PC-9 (cell line): Measurements from ENCODE around the gene CA12. TPM values are rescaled to one million over a fixed set of nuclear protein-coding genes. Genes with fewer than 3 reads are reported as not detected.
A peak's percentile ranks its signal among the peaks of the same experiment; 100 is the strongest.

Source experiments
- BruUV-seq: library from RNA; stranded (reverse); fragments of 400-500 nt; replicated peaks from 2 replicates; lab custom pipeline; 2021; lab: Mats Ljungman, UMichigan
- CTCF ChIA-PET: fragments of 300-600 bp; sonication (Branson Sonifier 250); formaldehyde crosslinking; loops from one replicate; lab custom pipeline; 2022; ENCODE audit warnings: antibody characterized with exemption; lab: Charles Lee
- POLR2A ChIA-PET: fragments of 300-600 bp; sonication (Branson Sonifier 250); formaldehyde crosslinking; loops from one replicate; lab custom pipeline; 2022; ENCODE audit warnings: antibody characterized with exemption; ENCODE audit not compliant: unreplicated experiment; lab: Charles Lee
- DNase-seq, 2 experiments: peaks; one replicate each; pipeline versions ENCODE4 v3.0.0 to v3.0.0-alpha.2; 2015 to 2022; ENCODE audit warnings: mixed read lengths in 1 of 2
- H2AFZ ChIP-seq: fragments of 200-600 bp; sonication (generic); 2 replicates; pipeline ENCODE4 v1.8.1; 2017; ENCODE audit warnings: antibody characterized with exemption
- H3F3A ChIP-seq: fragments of 200-600 bp; sonication (generic); 2 replicates; pipeline ENCODE4 v1.8.1; 2017; ENCODE audit warnings: antibody characterized with exemption, mild to moderate bottlenecking, low read depth; ENCODE audit not compliant: insufficient read depth
- H3K27ac ChIP-seq: fragments of 200-600 bp; sonication (generic); 2 replicates; pipeline ENCODE4 v1.6.1; 2016; ENCODE audit warnings: mixed run types
- H3K27me3 ChIP-seq: fragments of 200-600 bp; sonication (generic); 2 replicates; pipeline ENCODE4 v1.6.1; 2016; ENCODE audit warnings: low read depth, mixed run types; ENCODE audit not compliant: insufficient read depth
- H3K36me3 ChIP-seq: fragments of 200-600 bp; sonication (generic); 2 replicates; pipeline ENCODE4 v1.6.1; 2016; ENCODE audit warnings: low read depth, mixed run types
- H3K4me1 ChIP-seq: fragments of 200-600 bp; sonication (generic); replicated peaks from 2 replicates; pipeline ENCODE4 v1.6.1; 2016; ENCODE audit warnings: mixed run types; ENCODE audit not compliant: insufficient read depth
- H3K4me2 ChIP-seq: fragments of 200-600 bp; sonication (generic); 2 replicates; pipeline ENCODE4 v1.6.1; 2017; ENCODE audit warnings: mixed run types
- H3K4me3 ChIP-seq: fragments of 200-600 bp; sonication (generic); 2 replicates; pipeline ENCODE4 v1.6.1; 2016; ENCODE audit warnings: mixed run types
- H3K79me2 ChIP-seq: fragments of 200-600 bp; sonication (generic); 2 replicates; pipeline ENCODE4 v1.6.1; 2017; ENCODE audit warnings: low read depth, mixed run types
- H3K9me2 ChIP-seq: fragments of 200-600 bp; sonication (generic); 2 replicates; pipeline ENCODE4 v1.8.1; 2017; ENCODE audit warnings: mild to moderate bottlenecking; ENCODE audit not compliant: insufficient read depth
- H3K9me3 ChIP-seq: fragments of 200-600 bp; sonication (generic); 2 replicates; pipeline ENCODE4 v1.8.1; 2016; ENCODE audit warnings: low read depth; ENCODE audit not compliant: insufficient read depth
- H4K20me1 ChIP-seq: fragments of 200-600 bp; sonication (generic); 2 replicates; pipeline ENCODE4 v1.8.1; 2017; ENCODE audit not compliant: insufficient read depth
- CTCF ChIP-seq: fragments of 200-600 bp; sonication (generic); conservative IDR thresholded peaks from 2 replicates; pipeline ENCODE4 v1.6.1; 2017; ENCODE audit warnings: mixed run types, antibody characterized with exemption, mild to moderate bottlenecking, moderate library complexity
- EZH2 ChIP-seq: fragments of 200-600 bp; sonication (generic); IDR thresholded peaks from 2 replicates; pipeline ENCODE4 v1.8.0; 2017; ENCODE audit warnings: antibody characterized with exemption, low read depth
- intact Hi-C: fragments of 100-400 bp; cut with micrococcal nuclease; formaldehyde crosslinking; loops from one replicate; pipeline ENCODE4 v1.10.0; 2022; ENCODE audit not compliant: unreplicated experiment
- total RNA-seq: library from RNA; stranded (reverse); gene quantifications from 2 replicates; pipeline ENCODE4 v1.2.3, GENCODE V29; 2021

CA12 gene
- total RNA-seq, 1 experiment from 2014 or later = 4.6 TPM

DNA sequence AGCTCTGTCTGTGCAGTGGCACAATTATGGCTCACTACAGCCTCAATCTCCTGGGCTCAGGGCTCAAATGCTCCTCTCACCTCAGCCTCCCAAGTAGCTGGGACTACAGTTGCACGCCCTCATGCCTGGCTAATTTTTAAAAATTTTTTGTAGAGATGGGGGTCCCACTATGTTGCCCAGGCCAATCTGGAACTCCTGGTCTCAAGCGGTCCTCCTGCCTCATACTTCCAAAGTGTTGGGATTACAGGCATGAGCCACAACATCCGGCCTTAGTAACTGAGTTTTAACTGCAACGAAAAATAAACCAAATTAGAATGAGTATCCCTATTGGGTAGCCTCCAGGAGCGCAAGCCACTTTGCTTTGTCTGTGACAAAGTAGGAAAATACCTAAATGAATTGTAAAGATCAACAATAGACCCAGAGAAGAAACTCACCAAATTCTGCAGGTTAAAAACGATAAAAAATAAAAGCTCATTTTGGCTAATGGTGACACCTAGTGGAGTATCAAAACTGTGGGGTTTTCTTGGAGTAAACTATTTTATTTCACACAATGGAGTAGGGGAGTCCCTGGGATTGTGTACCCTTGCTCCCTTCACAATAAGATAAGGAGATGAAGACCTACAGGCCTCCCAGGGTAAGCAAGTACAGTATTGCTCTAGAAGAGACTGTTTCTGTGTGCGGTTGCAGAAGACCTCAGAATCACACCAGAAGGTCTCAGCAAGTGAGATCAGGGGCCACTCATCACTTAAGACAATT lies 21.0 kb upstream of the CA12 start:
- H3K27ac ChIP-seq = no peak overlapping the region
- no peaks in the 10 kb centered on the region for H3K9me3 ChIP-seq
- no peaks in the 10 kb centered on the region for H3K79me2 ChIP-seq
- no peaks in the 10 kb centered on the region for H4K20me1 ChIP-seq
- no peak overlapping the region for H2AFZ ChIP-seq
- H3F3A ChIP-seq = no peaks in the 10 kb centered on the region
- DNase-seq = no peak
- intact Hi-C loops = loop anchor here (1.0 to 10.0 kb wide), 3 partner anchors 114 to 620 kb away; partner anchors contain the start of gene RPS27L
- H3K27me3 ChIP-seq = no peaks in the 10 kb centered on the region
- H3K4me1 ChIP-seq = no peaks in the 10 kb centered on the region
- no peaks in the 10 kb centered on the region; the same call in 1 of the 2 replicates for H3K9me2 ChIP-seq
- no TSS peak for BruUV-seq
- TF ChIP-seq EZH2 (no peak), CTCF (peak; percentile 70)
- POLR2A ChIA-PET = no interaction called here
- H3K4me2 ChIP-seq = no peak overlapping the region
- H3K36me3 ChIP-seq = no peaks in the 10 kb centered on the region
- CTCF ChIA-PET = interaction anchor here (0.5 to 1.0 kb wide), 5 partner anchors 28 to 273 kb away, joined by 3 to 8 read pairs (median 3); no protein-coding TSS in a partner anchor
- no peak overlapping the region for H3K4me3 ChIP-seq

- ChIA-PET CTCF (interaction anchor here (1.0 kb wide), 4 partner anchors 27 to 118 kb away, joined by 3 to 8 read pairs (median 3); no protein-coding TSS in a partner anchor), POLR2A (no interaction called here)
- no peaks in the 10 kb centered on the region for H4K20me1 ChIP-seq
- BruUV-seq = no TSS peak
- H3F3A ChIP-seq = no peaks in the 10 kb centered on the region
- TF ChIP-seq CTCF (no peak), EZH2 (no peak)
- no peaks in the 10 kb centered on the region for H3K9me3 ChIP-seq
- H3K4me1 ChIP-seq = no peaks in the 10 kb centered on the region
- intact Hi-C loops = loop anchor here (5.0 to 10.0 kb wide), 2 partner anchors 247 to 620 kb away; partner anchors contain the start of gene RPS27L
- no peaks in the 10 kb centered on the region for H3K36me3 ChIP-seq
- H3K27me3 ChIP-seq = no peaks in the 10 kb centered on the region
- H2AFZ ChIP-seq = no peak overlapping the region
- no peaks in the 10 kb centered on the region; the same call in 1 of the 2 replicates for H3K9me2 ChIP-seq
- no peak overlapping the region for H3K27ac ChIP-seq
- no peaks in the 10 kb centered on the region for H3K79me2 ChIP-seq
- no peak for DNase-seq
- H3K4me2 ChIP-seq = no peak overlapping the region
- no peak overlapping the region for H3K4me3 ChIP-seq
These were observed 20.3 kb upstream of the CA12 start for GRCh38 chr15:63401714-63402497.

DNA sequence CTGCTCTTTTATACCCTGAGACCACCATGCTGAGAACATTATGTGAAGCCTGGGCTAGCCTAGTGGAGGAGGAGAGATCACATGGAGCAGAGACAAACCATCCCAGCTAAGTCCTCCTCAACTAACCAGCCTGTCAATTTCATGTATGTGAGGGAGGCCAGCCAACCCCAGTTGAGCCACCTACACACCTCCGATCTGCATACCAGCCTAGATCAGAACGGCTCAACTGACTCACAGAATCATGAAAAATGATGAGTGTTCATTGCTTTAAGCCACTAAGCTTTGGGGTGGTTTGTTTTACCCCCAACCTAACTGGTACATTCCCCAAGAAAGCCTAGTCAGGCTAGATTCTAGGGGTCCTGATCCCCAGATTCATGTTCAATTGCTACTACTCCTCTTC lies 19.4 kb upstream of the CA12 start:
- ChIA-PET CTCF (no interaction called here), POLR2A (no interaction called here)
- intact Hi-C loops = loop anchor here (5.0 to 10.0 kb wide), 2 partner anchors 246 to 619 kb away; partner anchors contain the start of gene RPS27L
- Histone ChIP-seq H3K4me2 (no peak overlapping the region), H4K20me1 (no peaks in the 10 kb centered on the region), H2AFZ (no peak overlapping the region), H3K27ac (no peak overlapping the region), H3K4me1 (no peaks in the 10 kb centered on the region), H3F3A (no peaks in the 10 kb centered on the region), H3K4me3 (no peak overlapping the region), H3K79me2 (no peaks in the 10 kb centered on the region), H3K9me3 (no peaks in the 10 kb centered on the region), H3K36me3 (no peaks in the 10 kb centered on the region), H3K27me3 (no peaks in the 10 kb centered on the region), H3K9me2 (no peaks in the 10 kb centered on the region; the same call in 1 of the 2 replicates)
- TF ChIP-seq EZH2 = no peak
- no peak for TF ChIP-seq CTCF
- no TSS peak for BruUV-seq
- no peak for DNase-seq
